NCI-H1105 (cell line): ENCODE results near the gene ROR2.

ENCODE experiments used
- DNase-seq: peaks from one replicate; lab custom pipeline; 2025; lab: John Stamatoyannopoulos, UW

ROR2 gene

GRCh38 chr9:91948597-91949391 lies 1.2 kb downstream of the ROR2 start:
- no peak for DNase-seq

- no peak for DNase-seq
These were observed 1.9 kb downstream of the ROR2 start for GRCh38 chr9:91948101-91948596.

GRCh38 chr9:91946653-91947488 lies 3.2 kb downstream of the ROR2 start:
- no peak for DNase-seq

GRCh38 chr9:91946196-91946595 lies 3.8 kb downstream of the ROR2 start:
- no peak for DNase-seq

GRCh38 chr9:91945277-91946085 lies 4.5 kb downstream of the ROR2 start:
- DNase-seq, result no peak

GRCh38 chr9:91944711-91945110 lies 5.3 kb downstream of the ROR2 start:
- no peak for DNase-seq

- no peak for DNase-seq
These were observed 6.3 kb downstream of the ROR2 start for GRCh38 chr9:91943478-91944470.

GRCh38 chr9:91942201-91942600 lies 7.8 kb downstream of the ROR2 start:
- no peak for DNase-seq

GRCh38 chr9:91939978-91940377 lies 10.1 kb downstream of the ROR2 start:
- no peak for DNase-seq

GRCh38 chr9:91937727-91938126 lies 12.3 kb downstream of the ROR2 start:
- DNase-seq, result no peak

GRCh38 chr9:91937056-91937455 lies 13.0 kb downstream of the ROR2 start:
- no peak for DNase-seq

GRCh38 chr9:91935805-91936514 lies 14.1 kb downstream of the ROR2 start:
- no peak for DNase-seq

GRCh38 chr9:91935066-91935749 lies 14.8 kb downstream of the ROR2 start:
- no peak for DNase-seq

GRCh38 chr9:91934654-91935053 lies 15.4 kb downstream of the ROR2 start:
- no peak for DNase-seq

- DNase-seq, result no peak
These were observed 16.3 kb downstream of the ROR2 start for GRCh38 chr9:91933556-91934352.

GRCh38 chr9:91930475-91930874 lies 19.6 kb downstream of the ROR2 start:
- no peak for DNase-seq

- DNase-seq, result no peak
These were observed 20.7 kb downstream of the ROR2 start for GRCh38 chr9:91929331-91929730.

GRCh38 chr9:91927922-91928510 lies 22.0 kb downstream of the ROR2 start:
- no peak for DNase-seq
